Esophagus muscularis mucosa (tissue), 3 donors: ENCODE measurements around the gene MAN1C1.

Experiments
- POLR2A ChIP-seq: fragments of 450-650 bp; IDR thresholded peaks from one replicate; pipeline ENCODE4 v1.6.1; 2017; ENCODE audit warnings: antibody characterized with exemption, moderate library complexity, mild to moderate bottlenecking, low read depth
- TF ChIP-seq, protein P1 (sequence below), 3 experiments: fragments of 200-600 bp in 2 of 3; fragments of 450-650 bp in 1 of 3; sonication (generic) in 2 of 3; IDR thresholded peaks; one replicate each; pipeline ENCODE4 v1.5.1; 2017 to 2019; ENCODE audit warnings: antibody characterized with exemption in 3 of 3, mild to moderate bottlenecking in 2 of 3, moderate library complexity in 1 of 3

DNA sequence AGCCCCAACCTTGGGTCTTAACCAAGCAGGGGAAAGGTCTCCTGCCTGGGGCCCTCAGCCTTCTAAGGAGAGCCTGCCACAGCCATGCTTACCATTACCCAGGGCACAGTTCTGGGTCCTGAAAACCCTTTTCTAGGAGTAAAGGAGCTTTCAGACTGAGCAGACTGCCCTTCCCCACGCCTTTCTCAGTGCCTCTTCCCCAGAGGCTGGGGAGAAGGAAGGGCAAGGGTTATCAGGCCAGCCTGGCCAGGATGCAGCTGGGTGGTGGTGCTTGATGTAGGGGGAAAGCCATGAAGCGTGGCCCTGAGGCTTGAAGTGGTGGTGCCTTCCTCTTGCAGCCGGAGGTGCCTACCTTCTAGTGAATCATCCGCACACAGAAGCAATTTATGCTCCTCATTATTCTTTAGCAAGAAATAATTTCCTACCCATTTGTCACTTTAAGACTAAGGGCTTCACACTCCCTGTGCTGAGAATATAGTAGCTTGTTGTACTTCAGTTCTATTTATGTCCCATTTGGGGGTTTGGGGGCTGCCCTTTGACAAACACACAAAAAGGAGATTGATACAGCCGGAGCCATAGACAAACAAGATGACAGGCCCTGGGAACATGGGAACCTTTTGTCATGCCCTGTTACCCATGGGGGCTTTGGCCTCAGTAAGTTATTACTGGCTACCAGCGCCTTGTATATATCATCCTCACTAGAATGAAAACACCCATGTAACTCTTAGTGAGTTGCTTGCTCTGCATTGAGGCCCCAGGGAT is 40.7 kb downstream of the MAN1C1 start:
- TF ChIP-seq, protein P1, sequence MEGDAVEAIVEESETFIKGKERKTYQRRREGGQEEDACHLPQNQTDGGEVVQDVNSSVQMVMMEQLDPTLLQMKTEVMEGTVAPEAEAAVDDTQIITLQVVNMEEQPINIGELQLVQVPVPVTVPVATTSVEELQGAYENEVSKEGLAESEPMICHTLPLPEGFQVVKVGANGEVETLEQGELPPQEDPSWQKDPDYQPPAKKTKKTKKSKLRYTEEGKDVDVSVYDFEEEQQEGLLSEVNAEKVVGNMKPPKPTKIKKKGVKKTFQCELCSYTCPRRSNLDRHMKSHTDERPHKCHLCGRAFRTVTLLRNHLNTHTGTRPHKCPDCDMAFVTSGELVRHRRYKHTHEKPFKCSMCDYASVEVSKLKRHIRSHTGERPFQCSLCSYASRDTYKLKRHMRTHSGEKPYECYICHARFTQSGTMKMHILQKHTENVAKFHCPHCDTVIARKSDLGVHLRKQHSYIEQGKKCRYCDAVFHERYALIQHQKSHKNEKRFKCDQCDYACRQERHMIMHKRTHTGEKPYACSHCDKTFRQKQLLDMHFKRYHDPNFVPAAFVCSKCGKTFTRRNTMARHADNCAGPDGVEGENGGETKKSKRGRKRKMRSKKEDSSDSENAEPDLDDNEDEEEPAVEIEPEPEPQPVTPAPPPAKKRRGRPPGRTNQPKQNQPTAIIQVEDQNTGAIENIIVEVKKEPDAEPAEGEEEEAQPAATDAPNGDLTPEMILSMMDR (IDR thresholded peaks at IDR 0.05): no peak
- no peak for TF ChIP-seq POLR2A
